GM23248 (cell line): ENCODE results near the gene PXDN.
"Not testable (repeated sequence)": the region's sequence is repeated elsewhere in the genome, so short reads cannot be mapped to it uniquely, and the experiment has no call there.

Experiments used
- EZH2 ChIP-seq: fragments of 200-600 bp; sonication (generic); IDR thresholded peaks from 2 replicates; pipeline ENCODE4 v1.6.1; 2018; ENCODE audit warnings: antibody characterized with exemption, mild to moderate bottlenecking; ENCODE audit not compliant: insufficient read depth, poor library complexity, severe bottlenecking
- EZH2phosphoT487 ChIP-seq: fragments of 200-600 bp; sonication (generic); IDR thresholded peaks from 2 replicates; pipeline ENCODE4 v1.6.1; 2018; ENCODE audit warnings: antibody characterized with exemption, moderate library complexity, mild to moderate bottlenecking, low read depth; ENCODE audit not compliant: insufficient read depth

- TF ChIP-seq EZH2, EZH2phosphoT487: not testable (repeated sequence)
Observed at GRCh38 chr2:1765201-1765600, 20.9 kb upstream of the PXDN start.
